IPS-NIHi11 (cell line): ENCODE data around the gene ZNF222.

Experiments used
- DNase-seq: peaks from one replicate; pipeline ENCODE4 v3.0.0; 2012; ENCODE audit warnings: mixed read lengths, low spot score

Gene ZNF222

DNA sequence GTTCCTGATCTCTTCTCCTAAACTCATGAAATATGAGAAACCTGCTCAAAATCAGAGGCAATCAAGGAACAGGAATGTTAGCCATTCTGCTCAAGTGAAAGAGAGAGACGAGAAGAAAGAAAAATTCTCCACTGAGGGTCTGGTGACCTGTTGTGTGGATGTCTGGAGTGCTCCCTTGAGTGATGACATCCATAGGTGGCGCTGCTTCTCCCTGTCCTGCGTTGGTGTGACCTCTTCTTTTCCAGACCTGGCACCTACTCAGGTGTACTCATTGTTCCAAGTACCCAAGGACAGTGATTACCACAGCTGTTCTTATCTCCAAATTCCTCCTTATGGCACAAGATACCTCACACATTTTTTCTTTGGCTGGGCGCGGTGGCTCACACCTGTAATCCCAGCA is 30.7 kb downstream of the ZNF222 start:
- peak; percentile 11 for DNase-seq

DNA sequence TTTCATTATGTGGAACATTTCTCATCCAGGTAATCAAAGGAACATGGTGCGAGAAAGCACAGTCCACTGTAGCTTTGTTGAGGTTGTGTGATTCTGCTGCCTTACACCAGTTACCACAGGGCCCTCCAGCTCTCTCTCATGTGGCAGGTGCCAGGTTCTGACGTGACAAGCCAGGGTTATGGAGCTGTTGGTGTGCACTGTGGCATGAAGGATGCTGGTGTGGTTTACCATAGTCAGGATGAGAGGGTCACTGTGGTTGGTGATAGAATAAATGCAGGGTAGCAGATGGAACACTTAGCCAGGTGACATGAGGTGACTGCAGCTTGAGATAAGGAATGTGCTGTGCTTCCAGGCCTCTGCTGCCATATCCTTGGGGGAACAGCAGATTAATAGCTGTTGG is 34.0 kb downstream of the ZNF222 start:
- DNase-seq = no peak

DNA sequence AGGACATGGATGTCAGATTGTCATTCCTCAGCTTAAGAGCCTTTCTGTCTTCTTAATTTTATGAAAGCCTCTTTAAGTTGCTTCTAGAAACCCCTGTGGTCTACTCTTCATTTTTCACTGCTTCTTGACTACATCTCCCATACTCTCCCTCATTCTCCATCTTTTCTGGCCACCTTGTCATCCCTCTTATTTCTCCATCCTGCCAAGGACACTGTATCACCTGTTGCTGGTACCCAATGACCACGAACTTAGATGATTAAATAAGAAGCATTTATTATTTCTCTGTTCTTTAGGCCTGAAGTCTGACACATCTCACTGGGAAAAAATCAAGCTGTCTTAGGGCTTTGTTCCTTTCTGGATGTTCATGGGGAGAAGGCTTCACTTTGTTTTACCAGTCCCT is 35.9 kb downstream of the ZNF222 start:
- no peak for DNase-seq

DNA sequence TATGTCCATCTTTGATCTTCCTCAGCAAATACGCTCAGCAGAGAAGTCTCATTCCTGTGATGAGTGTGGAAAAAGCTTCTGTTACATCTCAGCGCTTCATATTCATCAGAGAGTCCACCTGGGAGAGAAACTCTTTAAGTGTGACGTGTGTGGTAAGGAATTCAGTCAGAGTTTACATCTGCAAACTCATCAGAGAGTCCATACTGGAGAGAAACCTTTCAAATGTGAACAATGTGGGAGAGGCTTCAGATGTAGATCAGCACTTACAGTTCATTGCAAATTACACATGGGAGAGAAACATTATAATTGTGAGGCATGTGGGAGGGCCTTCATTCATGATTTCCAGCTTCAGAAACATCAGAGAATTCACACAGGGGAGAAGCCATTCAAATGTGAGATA is 41.1 kb downstream of the ZNF222 start:
- DNase-seq = no peak

DNA sequence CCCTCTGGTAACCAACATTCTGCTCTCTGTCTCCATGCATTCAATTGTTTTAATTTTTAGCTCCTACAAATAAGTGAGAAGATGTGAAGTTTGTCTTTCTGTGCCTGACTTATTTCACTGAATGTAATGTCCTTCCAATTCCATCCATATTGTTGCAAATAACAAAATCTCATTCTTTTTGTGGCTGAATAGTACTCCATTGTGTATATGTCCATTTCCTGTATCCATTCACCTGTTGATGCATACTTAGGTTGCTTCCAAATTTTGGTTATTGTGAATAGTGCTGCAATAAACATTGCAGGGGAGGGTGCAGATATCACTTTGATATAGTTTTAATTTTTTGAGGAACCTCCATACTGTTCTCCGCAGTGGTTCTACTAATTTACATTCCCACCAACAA is 44.2 kb downstream of the ZNF222 start:
- DNase-seq = no peak

DNA sequence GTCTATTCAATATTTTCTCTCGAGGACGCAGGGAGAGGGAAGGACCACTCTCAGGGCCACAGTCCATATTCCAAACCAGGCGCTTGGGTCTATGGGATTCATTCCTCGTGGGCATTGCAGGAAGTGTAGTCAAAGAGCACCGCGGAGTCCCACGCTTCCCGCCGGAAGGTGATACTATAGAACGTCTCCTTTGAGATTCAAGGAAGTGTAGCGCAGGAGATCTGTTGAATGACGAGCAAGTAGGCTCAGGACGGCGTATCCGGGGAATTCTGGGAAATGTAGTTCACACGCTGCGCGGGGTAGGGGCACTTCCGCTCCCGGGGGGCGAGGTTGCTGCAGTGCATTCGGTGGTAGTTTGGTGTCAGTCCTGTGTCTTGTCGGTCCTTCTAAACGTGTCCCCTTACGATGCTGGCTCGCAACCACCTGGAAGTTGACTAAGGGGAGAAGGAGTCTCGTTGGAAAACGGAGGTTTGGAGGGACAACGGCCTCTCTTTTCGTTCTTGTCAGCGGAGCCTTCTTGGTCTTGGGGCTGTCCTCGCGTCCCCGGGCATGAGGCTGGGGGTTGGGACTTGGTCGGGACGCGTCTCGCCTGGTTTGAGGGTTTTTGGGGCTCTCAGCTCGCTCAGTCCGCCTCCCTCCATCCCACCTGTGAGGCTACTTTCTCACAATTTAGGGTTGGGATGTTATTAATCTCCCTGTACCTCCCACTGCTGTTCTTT is 46.8 kb downstream of the ZNF222 start, which contains the start of gene ZNF284:
ZNF284 (plus strand) TSS at position 336 of the 719 bp plus-strand sequence. CDS start 4,231 bp downstream, outside the sequence.
- DNase-seq = peak; percentile 94

DNA sequence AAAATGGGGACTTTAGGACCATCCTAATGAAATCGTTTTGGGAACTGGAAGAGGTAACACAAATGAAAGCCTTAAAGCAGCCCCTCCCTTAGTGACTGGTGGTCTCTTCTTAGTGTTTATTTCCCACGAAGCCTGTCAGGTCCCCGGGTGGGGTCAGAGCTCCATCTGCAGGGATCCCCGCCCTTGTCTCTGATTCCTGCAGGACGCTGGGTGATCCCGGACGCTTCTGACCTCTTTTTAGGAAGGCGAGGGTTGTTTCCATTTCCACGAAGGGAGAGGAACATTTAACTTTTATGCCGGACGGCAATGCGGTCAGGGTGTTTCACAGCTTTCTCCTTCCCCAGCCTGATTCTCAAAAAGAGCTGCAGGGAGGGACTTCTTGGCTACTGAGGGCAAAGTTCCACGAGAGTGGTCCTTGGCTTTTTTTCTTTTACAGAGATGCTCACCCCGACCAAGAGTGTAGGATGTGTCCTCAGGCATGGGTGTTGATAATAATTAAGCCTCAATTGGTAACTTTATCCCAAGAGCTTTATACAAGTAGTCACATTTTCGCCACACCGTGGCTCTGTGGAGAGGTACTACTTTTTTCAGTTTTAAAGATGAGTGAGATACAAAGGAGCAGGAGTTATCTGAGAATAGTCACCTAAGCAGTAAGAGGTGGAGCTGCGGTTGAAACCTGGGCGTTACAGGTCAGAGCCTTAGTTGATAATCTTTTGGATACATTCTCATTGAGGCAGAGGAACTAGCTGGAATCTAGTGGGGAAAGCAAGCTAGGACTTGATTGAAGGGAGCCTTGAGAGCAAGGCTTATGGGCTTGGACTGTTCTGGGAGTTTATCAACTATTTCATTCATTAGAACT is 47.6 kb downstream of the ZNF222 start:
- DNase-seq = no peak

DNA sequence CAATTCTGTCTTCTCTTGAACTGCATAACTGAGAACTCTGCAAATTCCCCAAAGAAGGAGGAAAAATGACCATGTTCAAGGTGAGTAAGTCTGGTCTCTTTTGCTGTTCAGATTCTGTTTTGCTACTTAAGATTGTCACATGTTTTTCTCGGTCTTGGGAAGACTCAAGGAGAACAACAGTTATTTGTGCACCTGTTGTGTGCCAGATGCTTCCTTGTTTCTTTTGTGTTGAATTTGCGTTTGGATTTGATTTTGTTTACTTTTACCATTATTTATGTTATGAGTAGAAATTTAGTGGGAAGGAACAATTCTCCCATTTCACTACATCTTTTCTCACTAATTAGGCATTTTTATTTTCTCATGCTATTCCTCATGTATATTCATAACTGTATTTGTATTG is 51.1 kb downstream of the ZNF222 start:
- no peak for DNase-seq
